GM20000 (cell line): ENCODE results near the gene FOXP1.

Source experiments
- DNase-seq: peaks from one replicate; pipeline ENCODE4 v3.0.0; 2012; ENCODE audit warnings: low spot score
- TF ChIP-seq, protein P1 (sequence below): IDR thresholded peaks from 2 replicates; pipeline ENCODE4 v1.5.1; 2012; ENCODE audit warnings: mild to moderate bottlenecking, control low read depth; ENCODE audit errors: extremely low read depth, missing control alignments

Gene FOXP1

DNA sequence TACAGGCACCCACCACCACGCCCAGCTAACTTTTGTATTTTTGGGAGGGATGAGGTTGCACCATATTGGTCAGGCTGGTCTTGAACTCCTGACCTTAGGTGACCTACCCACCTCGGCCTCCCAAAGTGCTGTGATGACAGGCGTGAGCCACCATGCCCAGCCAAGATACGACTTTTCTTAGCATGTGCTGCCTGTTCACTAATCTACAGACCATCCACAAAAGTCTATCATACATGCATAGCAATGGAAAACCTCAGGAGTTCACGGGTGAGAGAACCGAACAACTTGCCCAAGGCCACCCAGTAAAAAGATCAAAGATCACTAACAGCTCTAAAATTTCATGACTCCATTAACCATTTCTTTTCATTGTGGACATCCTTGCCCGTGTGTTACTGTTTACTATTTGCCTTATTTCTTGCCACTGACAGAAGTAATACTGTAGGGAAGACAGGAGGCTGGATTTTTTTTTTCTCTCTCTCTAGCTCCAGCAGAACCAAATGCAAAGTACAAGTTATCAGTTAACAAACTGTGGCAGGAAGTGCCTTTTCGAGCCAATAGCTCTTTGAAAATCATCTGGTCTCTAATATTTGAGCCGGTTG lies 92.3 kb downstream of the FOXP1 start:
- TF ChIP-seq, protein P1, sequence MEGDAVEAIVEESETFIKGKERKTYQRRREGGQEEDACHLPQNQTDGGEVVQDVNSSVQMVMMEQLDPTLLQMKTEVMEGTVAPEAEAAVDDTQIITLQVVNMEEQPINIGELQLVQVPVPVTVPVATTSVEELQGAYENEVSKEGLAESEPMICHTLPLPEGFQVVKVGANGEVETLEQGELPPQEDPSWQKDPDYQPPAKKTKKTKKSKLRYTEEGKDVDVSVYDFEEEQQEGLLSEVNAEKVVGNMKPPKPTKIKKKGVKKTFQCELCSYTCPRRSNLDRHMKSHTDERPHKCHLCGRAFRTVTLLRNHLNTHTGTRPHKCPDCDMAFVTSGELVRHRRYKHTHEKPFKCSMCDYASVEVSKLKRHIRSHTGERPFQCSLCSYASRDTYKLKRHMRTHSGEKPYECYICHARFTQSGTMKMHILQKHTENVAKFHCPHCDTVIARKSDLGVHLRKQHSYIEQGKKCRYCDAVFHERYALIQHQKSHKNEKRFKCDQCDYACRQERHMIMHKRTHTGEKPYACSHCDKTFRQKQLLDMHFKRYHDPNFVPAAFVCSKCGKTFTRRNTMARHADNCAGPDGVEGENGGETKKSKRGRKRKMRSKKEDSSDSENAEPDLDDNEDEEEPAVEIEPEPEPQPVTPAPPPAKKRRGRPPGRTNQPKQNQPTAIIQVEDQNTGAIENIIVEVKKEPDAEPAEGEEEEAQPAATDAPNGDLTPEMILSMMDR = no peak
- DNase-seq = no peak

DNA sequence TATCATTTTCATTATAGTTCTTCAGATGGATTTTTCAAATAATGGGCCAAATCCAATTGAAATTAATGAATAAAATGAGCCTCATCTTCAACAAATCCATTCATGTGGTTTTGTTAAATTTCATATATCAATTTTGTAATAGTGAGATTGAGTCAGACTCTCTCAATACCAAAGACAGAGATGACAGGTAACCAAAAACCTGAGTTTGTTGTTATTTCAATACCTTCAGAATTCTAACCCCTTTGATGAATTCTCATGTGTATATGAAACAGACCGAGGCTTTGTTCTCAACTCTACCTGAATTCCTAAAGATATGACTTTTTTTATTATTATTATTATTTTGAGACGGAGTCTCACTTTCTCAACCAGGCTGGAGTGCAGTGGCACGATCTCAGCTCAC lies 92.8 kb downstream of the FOXP1 start:
- TF ChIP-seq, protein P1 = no peak

DNA sequence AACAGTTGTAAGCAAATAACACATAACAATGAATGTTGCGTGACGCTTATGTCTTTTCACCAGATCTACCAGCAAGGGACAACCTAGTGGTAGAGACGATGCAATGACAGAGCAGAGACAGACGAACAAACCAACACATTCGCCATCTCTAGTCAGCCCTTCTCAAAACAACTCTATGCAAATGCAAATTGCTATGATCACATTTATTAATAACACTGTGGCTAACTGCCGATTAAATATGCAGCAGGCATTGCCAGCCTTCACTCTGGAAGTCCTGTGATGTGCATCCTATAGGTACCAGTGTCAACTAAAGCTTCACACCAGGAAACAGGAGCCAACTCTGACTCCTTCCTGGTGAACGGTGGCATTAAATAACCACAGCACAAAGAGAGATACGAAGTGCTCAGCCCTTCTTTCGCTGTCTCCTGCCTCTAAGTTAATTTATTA lies 94.2 kb downstream of the FOXP1 start:
- no peak for DNase-seq
- TF ChIP-seq, protein P1 = no peak

More for the DNA sequence above, 92.8 kb downstream of the FOXP1 start:
- no peak for DNase-seq

DNA sequence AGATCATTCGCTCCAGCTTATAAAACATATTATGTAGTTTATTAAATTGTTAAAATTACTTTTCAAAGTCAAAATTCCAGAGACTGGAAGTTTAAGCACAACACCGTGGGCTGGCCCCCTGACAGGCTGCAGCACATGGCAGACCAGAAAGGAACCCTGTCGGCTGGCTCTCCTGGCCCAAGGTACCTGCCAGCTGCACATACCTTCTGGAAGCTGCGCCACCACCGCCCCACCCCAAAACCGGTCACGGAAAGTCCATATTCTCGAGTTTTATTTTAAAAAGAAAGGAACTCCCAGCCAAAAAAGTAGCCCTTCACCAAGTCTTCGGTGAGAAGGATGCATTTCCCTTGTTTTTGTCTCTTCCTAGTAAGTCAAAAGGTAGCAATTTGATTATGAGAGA lies 94.6 kb downstream of the FOXP1 start:
- TF ChIP-seq, protein P1 = no peak
- no peak for DNase-seq

DNA sequence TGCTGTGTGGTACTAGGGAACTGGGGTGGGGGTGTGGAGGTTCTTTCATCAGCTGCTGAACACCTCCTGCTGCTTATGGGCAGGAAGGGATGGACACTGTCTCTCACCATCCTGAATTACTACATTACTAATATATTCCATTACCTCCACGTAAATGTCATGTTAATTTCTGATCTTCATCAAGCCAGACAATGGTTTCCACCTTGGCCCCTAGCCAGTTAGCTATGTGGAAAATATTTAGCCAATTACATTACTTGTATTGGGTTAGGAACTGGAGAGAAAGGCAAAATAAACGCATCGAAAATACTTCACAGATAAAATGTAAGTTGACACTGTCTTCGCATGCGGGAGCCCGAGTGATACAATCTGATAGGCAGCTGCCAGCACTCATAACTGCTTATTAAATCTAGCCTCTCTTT lies 95.1 kb downstream of the FOXP1 start:
- no peak for DNase-seq
- TF ChIP-seq, protein P1 = no peak

- DNase-seq = no peak
- TF ChIP-seq, protein P1 = no peak
Observed at GRCh38 chr3:71487418-71487817, 96.1 kb downstream of the FOXP1 start.

- TF ChIP-seq, protein P1 = no peak
Observed at GRCh38 chr3:71486831-71487230, 96.7 kb downstream of the FOXP1 start.

More at GRCh38 chr3:71486831-71487230, 96.7 kb downstream of the FOXP1 start:
- no peak for DNase-seq
